SKM-1 (cell line): ENCODE data around the gene SH2D2A.
"Not testable (repeated sequence)": the region's sequence is repeated elsewhere in the genome, so short reads cannot be mapped to it uniquely, and the experiment has no call there.

ENCODE experiments used
- DNase-seq: peaks from one replicate; lab custom pipeline; 2025; ENCODE audit not compliant: unreplicated experiment; lab: John Stamatoyannopoulos, UW

Gene SH2D2A

DNA sequence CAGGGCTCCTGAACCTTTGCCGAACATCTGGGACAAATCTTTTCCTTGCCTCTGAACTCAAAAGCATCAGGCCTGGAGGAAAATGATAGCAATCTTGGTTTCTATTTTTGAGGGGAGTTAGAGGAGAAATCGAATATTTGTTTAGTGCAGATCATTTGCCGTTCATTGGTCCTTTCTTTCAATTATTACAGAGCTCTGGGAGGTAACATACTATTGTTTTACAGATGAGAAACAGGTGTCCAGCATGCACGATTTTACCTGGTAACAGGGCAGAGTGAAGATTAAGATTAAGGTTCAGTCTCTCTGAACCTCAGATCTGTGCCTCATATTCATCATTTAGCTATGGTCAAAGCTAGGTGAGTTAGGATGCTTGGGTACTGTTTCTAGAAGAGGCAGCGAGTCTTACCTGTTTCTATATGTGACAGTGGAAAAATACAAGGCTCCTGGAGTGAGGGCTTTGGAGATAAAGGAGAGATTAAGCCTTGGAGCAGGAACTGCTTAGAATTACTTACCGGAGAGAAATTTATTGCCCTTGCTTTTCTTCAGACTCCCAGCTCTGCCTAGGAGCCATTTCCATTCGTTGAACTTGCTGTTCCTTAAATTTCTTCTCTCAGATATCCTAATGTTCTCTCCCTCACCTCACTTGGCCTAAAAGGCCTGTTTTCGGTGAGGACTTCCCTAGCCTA, 47.9 kb downstream of the SH2D2A start:
- no peak for DNase-seq

DNA sequence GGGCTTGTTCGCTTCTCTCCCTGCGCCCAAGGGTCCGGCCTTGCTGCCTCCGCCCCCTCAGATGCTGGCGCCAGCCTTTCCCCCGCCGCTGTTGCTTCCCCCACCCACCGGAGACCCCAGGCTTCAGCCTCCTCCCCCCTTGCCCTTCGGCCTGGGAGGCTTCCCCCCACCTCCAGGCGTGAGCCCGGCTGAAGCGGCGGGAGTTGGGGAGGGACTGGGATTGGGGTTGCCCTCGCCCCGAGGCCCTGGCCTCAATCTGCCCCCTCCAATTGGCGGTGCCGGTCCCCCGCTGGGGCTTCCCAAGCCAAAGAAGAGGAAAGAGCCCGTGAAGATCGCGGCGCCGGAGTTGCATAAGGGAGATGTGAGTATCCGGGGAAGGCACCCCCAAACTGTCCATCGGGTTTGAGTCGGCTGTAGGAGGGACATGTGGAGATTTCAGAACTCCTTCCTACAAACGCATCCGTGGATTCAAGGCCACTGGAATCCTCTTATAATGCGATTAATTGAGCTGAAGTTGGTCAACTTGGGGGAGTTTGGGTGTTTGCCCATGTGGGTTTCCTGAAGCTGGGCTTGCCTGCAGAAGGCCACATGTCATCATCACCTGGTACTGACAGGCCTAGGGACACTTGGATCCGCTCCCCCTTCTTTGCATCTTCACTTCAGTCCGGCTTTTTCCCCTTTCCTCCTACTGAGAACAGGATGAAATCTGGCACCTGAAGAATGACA, 48.6 kb downstream of the SH2D2A start:
- DNase-seq, result no peak

DNA sequence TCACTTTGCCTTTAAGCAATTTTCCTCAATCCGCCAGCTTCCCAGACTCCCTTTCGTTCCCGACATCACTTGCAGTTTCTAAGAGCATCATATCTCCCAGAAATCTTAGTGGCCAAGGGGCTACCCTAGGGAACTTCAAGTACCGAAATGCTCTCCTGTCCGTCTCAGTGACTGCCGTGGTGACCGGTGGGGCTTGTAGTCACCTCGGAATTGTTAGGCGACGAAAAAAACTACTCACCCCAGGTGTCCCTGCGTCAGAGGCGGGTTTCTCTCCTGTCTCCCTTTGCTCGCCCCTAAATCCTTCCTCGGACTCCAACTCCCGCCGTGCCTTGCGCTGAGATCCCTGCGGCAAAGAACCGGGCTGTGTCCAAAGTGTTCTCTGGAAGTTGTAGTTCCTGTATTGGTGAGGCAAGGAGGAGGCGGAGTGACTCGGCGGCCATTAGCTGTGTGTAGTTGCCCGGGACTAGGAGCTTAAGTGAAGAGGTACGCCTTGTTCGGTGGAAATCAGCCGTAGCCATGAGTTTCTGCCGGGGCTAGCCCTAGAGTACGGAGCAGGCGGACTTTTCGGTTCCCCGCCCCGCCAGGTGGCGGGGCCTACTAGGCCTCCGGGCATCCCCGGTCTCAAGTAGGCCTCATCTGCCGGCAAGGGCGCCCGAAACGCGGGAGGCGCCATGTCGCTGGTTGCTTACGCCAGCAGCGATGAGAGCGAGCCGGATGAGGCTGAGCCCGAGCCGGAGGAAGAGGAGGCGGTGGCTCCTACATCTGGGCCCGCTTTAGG, 49.4 kb downstream of the SH2D2A start, which contains the start of gene PRCC:
TSS of gene PRCC (plus strand) at position 435 of the 778 bp plus-strand sequence. CDS start at position 672, 237 bp downstream.
- DNase-seq, result peak; percentile 100

DNA sequence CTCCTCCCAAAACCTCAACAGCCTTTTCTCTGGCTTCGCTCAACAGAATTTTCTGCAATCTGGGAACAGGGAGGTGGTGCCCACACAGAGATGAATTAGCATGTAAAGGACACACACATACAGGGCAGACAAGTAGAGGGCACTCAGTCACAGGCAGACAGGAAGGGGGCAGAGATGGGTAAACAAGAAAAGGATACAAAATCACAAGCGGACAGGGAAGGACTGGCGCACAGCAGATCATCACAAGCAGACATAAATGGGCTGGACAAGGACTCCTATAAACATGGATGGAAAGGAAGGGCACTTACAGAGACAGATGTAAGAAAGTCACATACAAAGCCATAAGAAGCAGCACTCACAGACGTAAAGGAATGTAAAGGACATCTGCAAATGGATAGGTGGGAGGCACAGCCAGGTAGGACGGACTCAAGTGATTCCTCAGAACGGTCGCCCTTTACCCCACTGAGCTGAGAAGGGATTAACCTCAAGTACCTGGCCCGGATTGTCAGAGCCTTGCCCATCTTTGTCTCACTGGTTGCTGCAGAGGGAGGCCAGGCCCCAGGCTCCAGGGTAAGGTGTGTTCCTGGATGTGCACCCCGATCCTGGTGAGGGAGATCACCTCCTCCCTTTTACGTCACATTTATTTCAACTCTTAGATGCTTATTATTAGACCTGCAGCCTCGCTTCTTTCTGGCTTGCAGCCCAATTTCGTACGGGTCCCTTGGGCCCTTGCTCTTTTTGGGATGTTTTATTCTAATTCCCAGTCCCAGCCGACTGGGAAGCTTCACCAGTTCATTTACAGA, 50.1 kb downstream of the SH2D2A start:
- DNase-seq, result no peak

DNA sequence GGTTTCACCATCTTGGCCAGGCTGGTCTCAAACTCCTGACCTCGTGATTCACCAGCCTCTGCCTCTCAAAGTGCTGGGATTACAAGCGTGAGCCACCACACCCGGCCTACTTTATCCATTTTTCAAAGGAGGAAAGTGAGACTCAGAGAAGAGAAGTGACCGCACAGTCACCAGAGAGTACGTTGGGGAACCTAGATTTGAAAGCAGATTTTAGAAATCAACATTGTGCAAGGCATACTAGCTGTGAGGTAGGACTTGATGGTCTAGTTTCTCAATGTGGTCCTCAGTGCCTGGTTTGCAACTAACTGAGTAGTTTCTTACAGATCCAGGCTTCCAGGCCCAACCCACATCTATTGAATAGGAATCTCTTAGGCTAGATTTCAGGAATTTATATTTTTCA, 51.0 kb downstream of the SH2D2A start:
- no peak for DNase-seq

DNA sequence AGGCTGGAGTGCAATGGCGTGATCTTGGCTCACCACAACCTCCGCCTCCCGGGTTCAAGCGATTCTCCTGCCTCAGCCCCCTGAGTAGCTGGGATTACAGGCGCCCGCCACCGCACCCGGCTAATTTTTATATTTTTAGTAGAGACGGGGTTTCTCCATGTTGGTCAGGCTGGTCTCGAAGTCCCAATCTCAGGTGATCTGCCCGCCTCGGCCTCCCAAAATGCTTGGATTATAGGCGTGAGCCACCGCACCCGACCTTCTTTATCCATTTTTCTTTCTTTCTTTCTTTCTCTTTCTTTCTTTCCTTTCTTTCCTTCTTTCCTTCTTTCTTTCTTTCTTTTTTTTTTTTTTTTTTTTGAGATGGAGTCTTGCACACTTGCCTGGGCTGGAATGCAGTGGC, 51.5 kb downstream of the SH2D2A start:
- not testable (repeated sequence) for DNase-seq

DNA sequence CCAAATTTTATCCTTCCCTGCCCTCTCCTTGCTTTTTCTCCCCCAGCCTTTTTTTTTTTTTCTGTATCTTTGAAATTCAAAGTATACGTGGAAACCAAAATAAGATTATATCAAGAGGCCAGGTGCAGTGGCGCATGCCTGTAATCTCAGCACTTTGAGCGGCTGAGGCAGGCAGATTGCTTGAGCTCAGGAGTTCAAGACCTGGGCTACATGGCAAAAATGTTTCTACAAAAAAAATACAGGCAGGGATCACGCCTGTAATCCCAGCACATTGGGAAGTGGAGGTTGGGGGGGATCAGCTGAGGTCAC, 55.9 kb downstream of the SH2D2A start:
- DNase-seq, result no peak

DNA sequence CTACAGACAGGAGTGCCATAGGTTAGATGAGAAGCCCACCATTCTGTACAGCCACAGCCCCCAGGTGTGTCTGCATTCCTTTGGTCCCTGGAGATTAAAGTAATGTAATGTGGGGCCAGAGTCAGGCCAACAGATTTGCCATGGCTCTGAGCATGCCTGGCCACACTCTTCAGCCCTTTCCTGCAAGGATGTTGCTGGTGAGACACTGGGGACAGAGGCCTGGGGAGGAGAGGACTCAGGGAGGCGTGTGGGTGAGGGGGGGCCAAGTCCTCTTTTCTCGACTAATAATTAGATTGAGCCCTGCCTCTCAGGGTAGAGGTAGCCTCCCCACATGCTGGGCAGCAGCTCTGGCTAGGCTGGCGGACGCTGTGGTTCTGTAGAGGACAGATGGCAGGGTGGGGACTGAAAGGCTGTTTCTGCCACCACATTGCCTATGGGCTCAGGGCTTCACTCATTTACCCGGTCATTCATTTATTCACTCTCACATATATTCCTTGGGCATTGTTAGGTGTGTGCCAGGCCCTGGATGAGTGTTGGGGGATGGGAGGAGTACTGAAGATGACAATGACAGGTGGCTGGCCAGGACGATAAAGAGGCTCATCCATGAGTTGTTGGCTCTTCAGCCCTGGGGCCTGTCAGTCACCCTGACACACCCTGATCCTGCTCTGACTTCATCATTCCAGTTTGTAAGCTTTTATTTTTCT, 56.4 kb downstream of the SH2D2A start:
- DNase-seq, result no peak

DNA sequence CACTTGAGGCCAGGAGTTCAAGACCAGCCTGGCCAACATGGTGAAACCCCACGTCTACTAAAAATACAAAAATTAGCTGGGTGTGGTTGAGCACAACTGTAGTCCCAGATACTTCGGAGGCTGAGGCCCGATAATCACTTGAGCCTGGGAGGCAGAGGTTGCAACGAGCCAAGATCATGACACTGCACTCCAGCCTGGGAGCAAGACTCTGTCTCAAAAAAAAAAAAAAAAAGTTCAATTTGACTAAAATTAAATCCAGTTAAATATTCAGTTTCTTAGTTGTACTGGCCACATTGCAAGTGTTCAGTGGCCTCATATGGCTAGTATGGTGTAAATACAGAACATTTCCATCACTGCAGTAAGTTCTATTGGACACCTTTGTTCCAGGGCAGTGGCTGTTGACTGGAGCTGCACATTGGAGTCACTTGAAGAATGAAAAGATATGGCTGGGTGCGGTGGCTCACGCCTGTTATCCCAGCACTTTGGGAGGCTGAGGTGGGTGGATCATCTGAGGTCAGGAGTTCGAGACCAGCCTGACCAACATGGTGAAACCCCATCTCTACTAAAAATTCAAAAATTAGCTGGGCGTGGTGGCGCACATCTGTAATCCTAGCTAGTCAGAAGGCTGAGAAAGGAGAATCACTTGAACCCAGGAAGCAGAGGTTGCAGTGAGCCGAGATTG, 58.9 kb downstream of the SH2D2A start:
- not testable (repeated sequence) for DNase-seq

DNA sequence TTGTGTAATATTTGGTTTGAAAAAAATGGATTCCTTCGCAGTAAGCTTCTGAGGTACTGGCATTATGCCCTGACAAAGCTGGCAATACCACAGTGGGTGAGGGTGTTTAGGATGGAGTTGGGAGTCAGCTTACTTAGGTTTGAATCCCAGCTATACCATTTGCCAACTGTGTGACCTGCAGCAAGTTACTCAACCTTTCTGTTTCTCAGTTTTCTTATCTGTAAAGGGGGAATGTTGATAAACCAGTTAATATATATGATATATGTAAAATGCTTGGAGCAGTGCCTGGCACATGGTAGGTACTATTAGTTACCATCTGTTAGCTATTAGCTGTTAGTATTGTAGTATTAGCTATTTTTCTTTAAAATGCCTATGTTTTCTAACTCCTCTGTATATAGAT, 60.3 kb downstream of the SH2D2A start:
- DNase-seq, result no peak
